SK-N-MC (cell line): ENCODE measurements around the gene ADCY5.

Experiments used
- DNase-seq: peaks from one replicate; pipeline ENCODE4 v3.0.0-alpha.2; 2011; ENCODE audit warnings: low read depth, low spot score
- H3K27ac ChIP-seq: fragments of 200-600 bp; sonication (generic); 2 replicates; pipeline ENCODE4 v1.5.1; 2016; ENCODE audit warnings: mixed run types
- H3K36me3 ChIP-seq: fragments of 200-600 bp; sonication (generic); 2 replicates; pipeline ENCODE4 v1.6.1; 2017; ENCODE audit warnings: antibody characterized with exemption, low read length, mixed read lengths; ENCODE audit not compliant: insufficient read depth
- H3K4me3 ChIP-seq: fragments of 200-600 bp; sonication (generic); 2 replicates; pipeline ENCODE4 v1.5.1; 2016
- H3K9ac ChIP-seq: fragments of 200-600 bp; sonication (generic); 2 replicates; pipeline ENCODE4 v1.8.0; 2017; ENCODE audit warnings: mixed run types, mixed read lengths; ENCODE audit not compliant: insufficient read length
- H3K9me3 ChIP-seq: fragments of 200-600 bp; sonication (generic); 2 replicates; pipeline ENCODE4 v1.6.1; 2017; ENCODE audit warnings: low read depth, mild to moderate bottlenecking, antibody characterized with exemption, low read length, moderate library complexity, mixed read lengths
- EZH2 ChIP-seq: fragments of 200-600 bp; sonication (generic); IDR thresholded peaks from one replicate; pipeline ENCODE4 v1.6.1; 2017; ENCODE audit warnings: antibody characterized with exemption
- FOXP2 ChIP-seq: optimal IDR thresholded peaks from 2 replicates; pipeline ENCODE3; 2011; ENCODE audit warnings: mild to moderate bottlenecking, moderate library complexity; ENCODE audit not compliant: insufficient read depth; ENCODE audit errors: extremely low read length, control extremely low read depth
- POLR2AphosphoS5 ChIP-seq: IDR thresholded peaks from 2 replicates; pipeline ENCODE4 v1.6.1; 2012; ENCODE audit warnings: mild to moderate bottlenecking, low read depth, low read length, borderline replicate concordance

Gene ADCY5

GRCh38 chr3:123236902-123237301 is 212.0 kb downstream of the ADCY5 start:
- TF ChIP-seq FOXP2 (no peak), POLR2AphosphoS5 (no peak), EZH2 (no peak)
- peak overlapping the region; percentile 8; the same call in 1 of the 2 replicates for H3K27ac ChIP-seq
- H3K9ac ChIP-seq, result no peak overlapping the region
- peaks cover 19% of the 10 kb centered on the region for H3K9me3 ChIP-seq
- DNase-seq, result no peak
- no peak overlapping the region for H3K4me3 ChIP-seq
- H3K36me3 ChIP-seq, result peaks cover 81% of the 10 kb centered on the region
